HCT116 (cell line): ENCODE data around the gene TMEM184B. TPM values are rescaled to one million over a fixed set of nuclear protein-coding genes. Genes with fewer than 3 reads are reported as not detected.

Experiments
- ATAC-seq: fragments of 200-7000 bp; cut with Tn5 transposase; 2 replicates; pipeline ENCODE4 v1.9.1; 2020; ENCODE audit warnings: mild to moderate bottlenecking, moderate library complexity
- BruUV-seq: library from RNA; stranded (reverse); fragments of 400-500 nt; replicated peaks from 2 replicates; lab custom pipeline; 2021; lab: Mats Ljungman, UMichigan
- CTCF ChIA-PET: fragments of 300-600 bp; sonication (Branson Sonifier 250); formaldehyde crosslinking; loops from one replicate; lab custom pipeline; 2021; ENCODE audit warnings: antibody characterized with exemption; lab: Charles Lee
- POLR2A ChIA-PET: fragments of 300-600, 350-600 bp; sonication (Branson Sonifier 250); formaldehyde crosslinking; loops from one replicate; lab custom pipeline; 2021; ENCODE audit warnings: antibody characterized with exemption; lab: Charles Lee
- RAD21 ChIA-PET, 2 experiments: fragments of 300-600 bp; sonication (Branson Sonifier 250); formaldehyde crosslinking; loops; one replicate each; lab custom pipeline; 2023; ENCODE audit warnings: low total read pairs in 2 of 2; ENCODE audit not compliant: uncharacterized antibody in 2 of 2, unreplicated experiment in 2 of 2, low non-redundant PET in 1 of 2; lab: Charles Lee
- DNase-seq: peaks from one replicate; pipeline ENCODE4 v3.0.0-alpha.2; 2010; ENCODE audit warnings: low read depth, low spot score
- H2AFZ ChIP-seq: fragments of 200-600 bp; shearing (Covaris generic), sonication (generic); 2 replicates; pipeline ENCODE4 v1.6.1; 2017; ENCODE audit warnings: low read depth, mixed run types, mixed read lengths, antibody characterized with exemption, low read length; ENCODE audit not compliant: poor library complexity, severe bottlenecking
- H3K27ac ChIP-seq: 2 replicates; pipeline ENCODE4 v1.5.1; 2012; ENCODE audit warnings: low read depth, low read length
- H3K27me3 ChIP-seq: fragments of 200-600 bp; sonication (generic); 2 replicates; pipeline ENCODE4 v1.6.1; 2016; ENCODE audit warnings: mixed run types, low read length, mixed read lengths; ENCODE audit not compliant: insufficient read depth
- H3K36me3 ChIP-seq, 2 experiments: fragments of 200-500 bp in 1 of 2; fragments of 200-600 bp in 1 of 2; sonication (Bioruptor generic) in 1 of 2; sonication (generic) in 1 of 2; 2 replicates each; pipeline versions ENCODE4 v1.5.1 to v1.6.1; 2014 to 2016; ENCODE audit warnings: low read length in 2 of 2, inconsistent platforms in 1 of 2, mixed read lengths in 1 of 2, mixed run types in 1 of 2; ENCODE audit not compliant: insufficient read depth in 2 of 2, control insufficient read depth in 1 of 2
- H3K4me1 ChIP-seq, 2 experiments: fragments of 200-600 bp in 1 of 2; sonication (generic) in 1 of 2; 2 replicates each; pipeline versions ENCODE4 v1.5.1 to v1.6.1; 2012 to 2017; ENCODE audit warnings: low read length in 2 of 2, inconsistent platforms in 1 of 2, mild to moderate bottlenecking in 1 of 2, mixed read lengths in 1 of 2, mixed run types in 1 of 2, moderate library complexity in 1 of 2; ENCODE audit not compliant: insufficient read depth in 2 of 2, control insufficient read depth in 1 of 2
- H3K4me2 ChIP-seq: fragments of 200-600 bp; sonication (generic); 2 replicates; pipeline ENCODE4 v1.6.1; 2017; ENCODE audit warnings: mixed run types, low read length, mixed read lengths
- H3K4me3 ChIP-seq, 2 experiments: fragments of 200-600 bp in 1 of 2; sonication (generic) in 1 of 2; replicated peaks in 1 of 2; 2 replicates each; pipeline ENCODE4 v1.5.1; 2011 to 2016; ENCODE audit warnings: low read length in 2 of 2, control low read depth in 1 of 2, low read depth in 1 of 2, mild to moderate bottlenecking in 1 of 2, mixed read lengths in 1 of 2, mixed run types in 1 of 2
- H3K79me2 ChIP-seq: fragments of 200-600 bp; sonication (generic); 2 replicates; pipeline ENCODE4 v1.6.1; 2017; ENCODE audit warnings: mild to moderate bottlenecking, mixed run types, low read length, moderate library complexity, mixed read lengths; ENCODE audit not compliant: insufficient read depth
- H3K9ac ChIP-seq: fragments of 200-600 bp; sonication (generic); 2 replicates; pipeline ENCODE4 v1.6.1; 2016; ENCODE audit warnings: low read length, mixed read lengths
- H3K9me2 ChIP-seq: fragments of 200-600 bp; sonication (generic), shearing (Covaris generic); 2 replicates; pipeline ENCODE4 v1.6.1; 2017; ENCODE audit warnings: mixed run types, mild to moderate bottlenecking, moderate library complexity; ENCODE audit not compliant: insufficient read depth
- H3K9me3 ChIP-seq, 2 experiments: fragments of 200-500 bp in 1 of 2; fragments of 200-600 bp in 1 of 2; sonication (Bioruptor generic) in 1 of 2; sonication (generic) in 1 of 2; 2 replicates each; pipeline ENCODE4 v1.6.1; 2014 to 2017; ENCODE audit warnings: low read length in 2 of 2, mixed read lengths in 2 of 2, inconsistent platforms in 1 of 2, low read depth in 1 of 2, mild to moderate bottlenecking in 1 of 2, mixed run types in 1 of 2, moderate library complexity in 1 of 2; ENCODE audit not compliant: control insufficient read depth in 1 of 2, insufficient read depth in 1 of 2
- H4K20me1 ChIP-seq: fragments of 200-600 bp; sonication (generic), shearing (Covaris generic); 2 replicates; pipeline ENCODE4 v1.6.1; 2017; ENCODE audit warnings: mixed run types, mild to moderate bottlenecking, moderate library complexity; ENCODE audit not compliant: insufficient read depth
- ATF3 ChIP-seq: IDR thresholded peaks from 2 replicates; pipeline ENCODE4 v1.6.1; 2012
- CTCF ChIP-seq, 3 experiments: fragments of 200-600 bp in 1 of 3; sonication (generic) in 1 of 3; IDR thresholded peaks in 2 of 3; conservative IDR thresholded peaks in 1 of 3; 2 replicates each; pipeline ENCODE4 v1.5.1; 2012 to 2017; ENCODE audit warnings: low read depth in 2 of 3, low read length in 2 of 3, antibody characterized with exemption in 1 of 3, borderline replicate concordance in 1 of 3, control low read depth in 1 of 3, mild to moderate bottlenecking in 1 of 3, mixed read lengths in 1 of 3, mixed run types in 1 of 3, moderate library complexity in 1 of 3; ENCODE audit not compliant: insufficient read depth in 1 of 3
- ELF1 ChIP-seq: IDR thresholded peaks from 2 replicates; pipeline ENCODE4 v1.6.1; 2012; ENCODE audit warnings: low read depth, borderline replicate concordance
- EZH2phosphoT487 ChIP-seq: fragments of 200-600 bp; IDR thresholded peaks from 2 replicates; pipeline ENCODE4 v1.6.1; 2018; ENCODE audit warnings: antibody characterized with exemption, borderline replicate concordance
- FOSL1 ChIP-seq: IDR thresholded peaks from 2 replicates; pipeline ENCODE4 v1.6.1; 2012; ENCODE audit warnings: low read depth
- MAX ChIP-seq: IDR thresholded peaks from 2 replicates; pipeline ENCODE4 v1.6.1; 2012
- POLR2A ChIP-seq: IDR thresholded peaks from 2 replicates; pipeline ENCODE4 v1.7.0; 2011; ENCODE audit warnings: borderline replicate concordance; ENCODE audit not compliant: insufficient read depth, insufficient read length; ENCODE audit errors: extremely low read depth
- SP1 ChIP-seq: IDR thresholded peaks from 2 replicates; pipeline ENCODE4 v1.6.1; 2012; ENCODE audit warnings: low read depth
- SRF ChIP-seq: IDR thresholded peaks from 2 replicates; pipeline ENCODE4 v1.6.1; 2012; ENCODE audit warnings: low read depth
- YY1 ChIP-seq: IDR thresholded peaks from 2 replicates; pipeline ENCODE4 v1.6.1; 2011; ENCODE audit warnings: low read length, low read depth, moderate library complexity, mild to moderate bottlenecking; ENCODE audit not compliant: insufficient replicate concordance; ENCODE audit errors: extremely low read depth
- ZBTB33 ChIP-seq: IDR thresholded peaks from 2 replicates; pipeline ENCODE4 v1.6.1; 2011; ENCODE audit warnings: mild to moderate bottlenecking, low read length, moderate library complexity; ENCODE audit not compliant: insufficient replicate concordance; ENCODE audit errors: extremely low read depth
- ZFX ChIP-seq: fragments of 450-650 bp; IDR thresholded peaks from 2 replicates; pipeline ENCODE4 v1.6.1; 2017
- intact Hi-C: fragments of 100-400 bp; cut with micrococcal nuclease; formaldehyde crosslinking; loops from 2 replicates; pipeline ENCODE4 v1.10.0; 2022
- total RNA-seq: library from RNA; stranded (reverse); gene quantifications from one replicate; pipeline ENCODE4 v1.2.1, GENCODE V29; 2021; ENCODE audit not compliant: unreplicated experiment

Gene TMEM184B
- total RNA-seq, 1 experiment from 2014 or later = 66.0 TPM

GRCh38 chr22:38246046-38246658 is 26.7 kb downstream of the TMEM184B start:
- no peaks in the 10 kb centered on the region for H4K20me1 ChIP-seq
- ChIA-PET POLR2A (no interaction called here), CTCF (no interaction called here)

More at GRCh38 chr22:38246046-38246658, 26.7 kb downstream of the TMEM184B start:
- Histone ChIP-seq H3K4me1 (peaks cover 3 to 7% of the 10 kb centered on the region in 2 experiments), H3K36me3 (peaks cover 0 to 3% of the 10 kb centered on the region in 2 experiments; a peak in 2 of 4 replicates), H3K27ac (no peak overlapping the region), H3K9ac (no peak overlapping the region), H3K4me3 (no peak overlapping the region), H3K9me2 (no peaks in the 10 kb centered on the region), H3K4me2 (no peak overlapping the region), H2AFZ (no peak overlapping the region), H3K9me3 (peaks cover 0 to 6% of the 10 kb centered on the region in 2 experiments; a peak in 1 of 4 replicates), H3K79me2 (peaks cover 22% of the 10 kb centered on the region), H3K27me3 (no peaks in the 10 kb centered on the region)
- DNase-seq (no peak), ATAC-seq (no peak)
- RAD21 ChIA-PET = no interaction called here
- TF ChIP-seq MAX (no peak), YY1 (no peak), SP1 (no peak), ELF1 (no peak), ZBTB33 (no peak), SRF (no peak), ATF3 (no peak), FOSL1 (no peak), EZH2phosphoT487 (no peak), ZFX (no peak), POLR2A (no peak), CTCF (IDR thresholded peaks at IDR 0.05 in 2 of 3, conservative IDR thresholded peaks at IDR 0.05 in 1 of 3; ENCODE audit: borderline replicate concordance in 1 of 3, insufficient read depth in 1 of 3, low read depth in 2 of 3, low read length in 2 of 3) (no peak)
- no TSS peak for BruUV-seq
- intact Hi-C loops = no loop called here
